Ovary (tissue), 3 donors: ENCODE measurements around the gene LAMB1.

Experiments
- CTCF ChIP-seq, 3 donors: fragments of 450-650 bp in 2 of 3; fragments of 200-600 bp in 1 of 3; IDR thresholded peaks; one replicate each; pipeline versions ENCODE4 v1.5.1 to v1.8.0; 2016 to 2022; ENCODE audit warnings: antibody characterized with exemption in 3 of 3, mild to moderate bottlenecking in 1 of 3
- EP300 ChIP-seq: sonication (generic); formaldehyde crosslinking; IDR thresholded peaks from one replicate; pipeline ENCODE4 v1.6.1; 2017; ENCODE audit warnings: antibody characterized with exemption
- donor health status: DM: no; HTN: no; CAD: no.

GRCh38 chr7:107940951-107941350 lies 62.0 kb downstream of the LAMB1 start:
- TF ChIP-seq CTCF (IDR thresholded peaks at IDR 0.05) (no peak), EP300 (no peak)
